PC-9 (cell line): Measurements from ENCODE around the gene JAK1. TPM values are rescaled to one million over a fixed set of nuclear protein-coding genes. Genes with fewer than 3 reads are reported as not detected.

Experiments used
- BruUV-seq: library from RNA; stranded (reverse); fragments of 400-500 nt; replicated peaks from 2 replicates; lab custom pipeline; 2021; lab: Mats Ljungman, UMichigan
- CTCF ChIA-PET: fragments of 300-600 bp; sonication (Branson Sonifier 250); formaldehyde crosslinking; loops from one replicate; lab custom pipeline; 2022; ENCODE audit warnings: antibody characterized with exemption; lab: Charles Lee
- POLR2A ChIA-PET: fragments of 300-600 bp; sonication (Branson Sonifier 250); formaldehyde crosslinking; loops from one replicate; lab custom pipeline; 2022; ENCODE audit warnings: antibody characterized with exemption; ENCODE audit not compliant: unreplicated experiment; lab: Charles Lee
- DNase-seq, 2 experiments: peaks; one replicate each; pipeline versions ENCODE4 v3.0.0 to v3.0.0-alpha.2; 2015 to 2022; ENCODE audit warnings: mixed read lengths in 1 of 2
- H2AFZ ChIP-seq: fragments of 200-600 bp; sonication (generic); 2 replicates; pipeline ENCODE4 v1.8.1; 2017; ENCODE audit warnings: antibody characterized with exemption
- H3F3A ChIP-seq: fragments of 200-600 bp; sonication (generic); 2 replicates; pipeline ENCODE4 v1.8.1; 2017; ENCODE audit warnings: antibody characterized with exemption, mild to moderate bottlenecking, low read depth; ENCODE audit not compliant: insufficient read depth
- H3K27ac ChIP-seq: fragments of 200-600 bp; sonication (generic); 2 replicates; pipeline ENCODE4 v1.6.1; 2016; ENCODE audit warnings: mixed run types
- H3K27me3 ChIP-seq: fragments of 200-600 bp; sonication (generic); 2 replicates; pipeline ENCODE4 v1.6.1; 2016; ENCODE audit warnings: low read depth, mixed run types; ENCODE audit not compliant: insufficient read depth
- H3K36me3 ChIP-seq: fragments of 200-600 bp; sonication (generic); 2 replicates; pipeline ENCODE4 v1.6.1; 2016; ENCODE audit warnings: low read depth, mixed run types
- H3K4me1 ChIP-seq: fragments of 200-600 bp; sonication (generic); replicated peaks from 2 replicates; pipeline ENCODE4 v1.6.1; 2016; ENCODE audit warnings: mixed run types; ENCODE audit not compliant: insufficient read depth
- H3K4me2 ChIP-seq: fragments of 200-600 bp; sonication (generic); 2 replicates; pipeline ENCODE4 v1.6.1; 2017; ENCODE audit warnings: mixed run types
- H3K4me3 ChIP-seq: fragments of 200-600 bp; sonication (generic); 2 replicates; pipeline ENCODE4 v1.6.1; 2016; ENCODE audit warnings: mixed run types
- H3K79me2 ChIP-seq: fragments of 200-600 bp; sonication (generic); 2 replicates; pipeline ENCODE4 v1.6.1; 2017; ENCODE audit warnings: low read depth, mixed run types
- H3K9me2 ChIP-seq: fragments of 200-600 bp; sonication (generic); 2 replicates; pipeline ENCODE4 v1.8.1; 2017; ENCODE audit warnings: mild to moderate bottlenecking; ENCODE audit not compliant: insufficient read depth
- H3K9me3 ChIP-seq: fragments of 200-600 bp; sonication (generic); 2 replicates; pipeline ENCODE4 v1.8.1; 2016; ENCODE audit warnings: low read depth; ENCODE audit not compliant: insufficient read depth
- H4K20me1 ChIP-seq: fragments of 200-600 bp; sonication (generic); 2 replicates; pipeline ENCODE4 v1.8.1; 2017; ENCODE audit not compliant: insufficient read depth
- EZH2 ChIP-seq: fragments of 200-600 bp; sonication (generic); IDR thresholded peaks from 2 replicates; pipeline ENCODE4 v1.8.0; 2017; ENCODE audit warnings: antibody characterized with exemption, low read depth
- intact Hi-C: fragments of 100-400 bp; cut with micrococcal nuclease; formaldehyde crosslinking; loops from one replicate; pipeline ENCODE4 v1.10.0; 2022; ENCODE audit not compliant: unreplicated experiment
- total RNA-seq: library from RNA; stranded (reverse); gene quantifications from 2 replicates; pipeline ENCODE4 v1.2.3, GENCODE V29; 2021
- TF ChIP-seq, protein P1 (sequence below): fragments of 200-600 bp; sonication (generic); conservative IDR thresholded peaks from 2 replicates; pipeline ENCODE4 v1.6.1; 2017; ENCODE audit warnings: mixed run types, antibody characterized with exemption, mild to moderate bottlenecking, moderate library complexity

Gene JAK1
- total RNA-seq, 1 experiment from 2014 or later: 88.5 TPM

GRCh38 chr1:64856553-64856952 is 109.8 kb downstream of the JAK1 start:
- H3K4me2 ChIP-seq: no peak overlapping the region
- no peaks in the 10 kb centered on the region for H3K9me3 ChIP-seq
- ChIA-PET POLR2A (no interaction called here), CTCF (no interaction called here)
- no peaks in the 10 kb centered on the region for H3K4me1 ChIP-seq
- intact Hi-C loops: no loop called here
- H3K27me3 ChIP-seq: no peaks in the 10 kb centered on the region
- BruUV-seq: no TSS peak
- H4K20me1 ChIP-seq: no peaks in the 10 kb centered on the region
- H3K36me3 ChIP-seq: no peaks in the 10 kb centered on the region; the same call in none of the 2 replicates
- TF ChIP-seq EZH2: no peak
- TF ChIP-seq, protein P1, sequence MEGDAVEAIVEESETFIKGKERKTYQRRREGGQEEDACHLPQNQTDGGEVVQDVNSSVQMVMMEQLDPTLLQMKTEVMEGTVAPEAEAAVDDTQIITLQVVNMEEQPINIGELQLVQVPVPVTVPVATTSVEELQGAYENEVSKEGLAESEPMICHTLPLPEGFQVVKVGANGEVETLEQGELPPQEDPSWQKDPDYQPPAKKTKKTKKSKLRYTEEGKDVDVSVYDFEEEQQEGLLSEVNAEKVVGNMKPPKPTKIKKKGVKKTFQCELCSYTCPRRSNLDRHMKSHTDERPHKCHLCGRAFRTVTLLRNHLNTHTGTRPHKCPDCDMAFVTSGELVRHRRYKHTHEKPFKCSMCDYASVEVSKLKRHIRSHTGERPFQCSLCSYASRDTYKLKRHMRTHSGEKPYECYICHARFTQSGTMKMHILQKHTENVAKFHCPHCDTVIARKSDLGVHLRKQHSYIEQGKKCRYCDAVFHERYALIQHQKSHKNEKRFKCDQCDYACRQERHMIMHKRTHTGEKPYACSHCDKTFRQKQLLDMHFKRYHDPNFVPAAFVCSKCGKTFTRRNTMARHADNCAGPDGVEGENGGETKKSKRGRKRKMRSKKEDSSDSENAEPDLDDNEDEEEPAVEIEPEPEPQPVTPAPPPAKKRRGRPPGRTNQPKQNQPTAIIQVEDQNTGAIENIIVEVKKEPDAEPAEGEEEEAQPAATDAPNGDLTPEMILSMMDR: no peak
- H3K27ac ChIP-seq: no peak overlapping the region
- no peaks in the 10 kb centered on the region for H3F3A ChIP-seq
- H3K79me2 ChIP-seq: no peaks in the 10 kb centered on the region
- DNase-seq: no peak
- H2AFZ ChIP-seq: no peak overlapping the region
- H3K4me3 ChIP-seq: no peak overlapping the region
- H3K9me2 ChIP-seq: no peaks in the 10 kb centered on the region

- Histone ChIP-seq H3K27ac (no peak overlapping the region), H3K9me2 (no peaks in the 10 kb centered on the region), H3K79me2 (no peaks in the 10 kb centered on the region), H3K27me3 (no peaks in the 10 kb centered on the region), H3K4me1 (no peaks in the 10 kb centered on the region), H3K4me3 (no peak overlapping the region), H2AFZ (no peak overlapping the region), H4K20me1 (no peaks in the 10 kb centered on the region), H3K9me3 (no peaks in the 10 kb centered on the region), H3F3A (no peaks in the 10 kb centered on the region), H3K4me2 (no peak overlapping the region), H3K36me3 (no peaks in the 10 kb centered on the region; the same call in none of the 2 replicates)
- CTCF ChIA-PET: no interaction called here
- intact Hi-C loops: no loop called here
- no TSS peak for BruUV-seq
- POLR2A ChIA-PET: no interaction called here
- TF ChIP-seq, protein P1: no peak
- TF ChIP-seq EZH2: no peak
- DNase-seq: no peak
Observed at GRCh38 chr1:64855557-64855956, 110.8 kb downstream of the JAK1 start.

DNA sequence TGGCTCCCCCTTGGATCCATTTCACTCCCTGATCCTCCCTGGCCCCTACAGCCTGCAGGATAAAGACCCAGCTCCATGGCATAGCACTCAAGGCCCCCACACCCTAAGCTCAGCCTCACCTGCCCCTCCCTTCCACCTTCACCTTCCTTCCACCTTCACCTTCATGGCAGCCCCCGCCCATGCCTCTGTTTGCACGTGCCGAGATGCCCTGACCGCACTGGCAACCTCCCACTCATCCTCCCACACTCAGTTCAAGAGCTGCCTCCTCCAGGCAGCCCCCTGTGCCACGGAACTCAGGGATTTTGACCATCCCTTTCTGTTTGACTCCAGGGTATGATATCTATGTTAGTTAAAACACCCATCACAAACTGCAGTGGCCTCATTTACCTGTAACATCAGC is 111.7 kb downstream of the JAK1 start:
- no peak overlapping the region for H2AFZ ChIP-seq
- H3K27me3 ChIP-seq: no peaks in the 10 kb centered on the region
- intact Hi-C loops: no loop called here
- H3K4me3 ChIP-seq: no peak overlapping the region
- BruUV-seq: no TSS peak
- no peaks in the 10 kb centered on the region for H3F3A ChIP-seq
- DNase-seq: no peak
- no peak overlapping the region for H3K4me2 ChIP-seq
- no peaks in the 10 kb centered on the region for H3K9me2 ChIP-seq
- no peaks in the 10 kb centered on the region for H3K79me2 ChIP-seq
- no peaks in the 10 kb centered on the region; the same call in none of the 2 replicates for H3K36me3 ChIP-seq
- POLR2A ChIA-PET: no interaction called here
- CTCF ChIA-PET: no interaction called here
- H3K4me1 ChIP-seq: no peaks in the 10 kb centered on the region
- no peaks in the 10 kb centered on the region for H3K9me3 ChIP-seq
- H4K20me1 ChIP-seq: no peaks in the 10 kb centered on the region
- no peak overlapping the region for H3K27ac ChIP-seq
- no peak for TF ChIP-seq EZH2
- TF ChIP-seq, protein P1: no peak
